HepG2 (cell line): ENCODE results near the gene NAALADL1. TPM values are rescaled to one million over a fixed set of nuclear protein-coding genes. Genes with fewer than 3 reads are reported as not detected.

Experiments
- BRD4 ChIP-seq: sonication (generic); formaldehyde crosslinking; IDR thresholded peaks from 2 replicates; pipeline ENCODE4 v1.4.0; 2020; ENCODE audit warnings: missing genetic modification reagents
- ELF3 ChIP-seq: IDR thresholded peaks from 2 replicates; pipeline ENCODE4 v1.6.1; 2016; ENCODE audit warnings: missing genetic modification reagents, missing compliant biosample characterization
- HNRNPL ChIP-seq: fragments of 200-400 bp; formaldehyde crosslinking; IDR thresholded peaks from 2 replicates; pipeline ENCODE4 v1.6.1; 2017; ENCODE audit warnings: mild to moderate bottlenecking, low read depth, low read length
- IKZF4 ChIP-seq: sonication (generic); formaldehyde crosslinking; IDR thresholded peaks from 2 replicates; pipeline ENCODE4 v1.5.1; 2020; ENCODE audit warnings: borderline replicate concordance, mild to moderate bottlenecking, low read depth, missing genetic modification reagents; ENCODE audit errors: not compliant biosample characterization
- NR2F1 ChIP-seq, 2 experiments: fragments of 450-650 bp in 1 of 2; formaldehyde crosslinking in 1 of 2; IDR thresholded peaks; 2 replicates each; pipeline versions ENCODE4 v1.5.0 to v1.6.1; 2016 to 2020; ENCODE audit warnings: mild to moderate bottlenecking in 1 of 2, missing compliant biosample characterization in 1 of 2, missing genetic modification reagents in 1 of 2, moderate library complexity in 1 of 2
- RFXAP ChIP-seq: sonication (generic); formaldehyde crosslinking; IDR thresholded peaks from 2 replicates; pipeline ENCODE4 v1.4.0; 2020; ENCODE audit warnings: missing genetic modification reagents, borderline replicate concordance
- ZNF101 ChIP-seq: sonication (generic); formaldehyde crosslinking; IDR thresholded peaks from 2 replicates; pipeline ENCODE4 v1.4.0; 2020; ENCODE audit warnings: mild to moderate bottlenecking, low read depth, missing genetic modification reagents, borderline replicate concordance
- ZNF660 ChIP-seq: sonication (generic); formaldehyde crosslinking; IDR thresholded peaks from 2 replicates; pipeline ENCODE4 v1.5.1; 2020; ENCODE audit warnings: mild to moderate bottlenecking, low read depth, missing genetic modification reagents, borderline replicate concordance
- ZNF737 ChIP-seq: sonication (generic); formaldehyde crosslinking; IDR thresholded peaks from 2 replicates; pipeline ENCODE4 v1.5.0; 2020; ENCODE audit warnings: missing genetic modification reagents, mild to moderate bottlenecking, borderline replicate concordance
- ZNF766 ChIP-seq: sonication (generic); formaldehyde crosslinking; IDR thresholded peaks from 2 replicates; pipeline ENCODE4 v1.5.0; 2020; ENCODE audit warnings: missing genetic modification reagents, borderline replicate concordance
- polyA plus RNA-seq, 8 experiments: library from polyadenylated mRNA; depleted of rRNA in 3 of 8; stranded (reverse) in 7 of 8; unstranded in 1 of 8; fragments of >200 nt; fragmentation: Illumina TruSeq in 4 of 8; extraction: Trizol in 4 of 8; gene quantifications; 2 replicates each; pipeline versions ENCODE4 v1.2.1 to v1.2.3, GENCODE V29; 2011 to 2016; ENCODE audit warnings: low read depth in 4 of 8, missing spikeins in 1 of 8, mixed read lengths in 1 of 8; ENCODE audit not compliant: insufficient read depth in 1 of 8
- total RNA-seq, 5 experiments: library from RNA; depleted of rRNA; stranded (reverse); fragments of >200 nt; fragmentation: Illumina TruSeq; extraction: Trizol; gene quantifications; 2 replicates each; pipeline ENCODE4 v1.2.3, GENCODE V29; 2016; ENCODE audit warnings: low read depth in 1 of 5
- TF ChIP-seq, protein P1 (sequence below): sonication (generic); formaldehyde crosslinking; IDR thresholded peaks from 2 replicates; pipeline ENCODE4 v1.4.0; 2020; ENCODE audit warnings: missing genetic modification reagents, borderline replicate concordance
- TF ChIP-seq, protein P2 (sequence below): sonication (generic); formaldehyde crosslinking; IDR thresholded peaks from 2 replicates; pipeline ENCODE4 v1.4.0; 2020; ENCODE audit warnings: mild to moderate bottlenecking, missing genetic modification reagents, borderline replicate concordance
- TF ChIP-seq, protein P3 (sequence below): sonication (generic); formaldehyde crosslinking; IDR thresholded peaks from 2 replicates; pipeline ENCODE4 v1.4.0; 2020; ENCODE audit warnings: missing genetic modification reagents

The NAALADL1 gene
- total and polyA plus RNA-seq, 2 of the 13 experiments (the other 11 are each of a cell fraction or from before 2014, with no cell fraction given), result 9.3 to 33.9 TPM

DNA sequence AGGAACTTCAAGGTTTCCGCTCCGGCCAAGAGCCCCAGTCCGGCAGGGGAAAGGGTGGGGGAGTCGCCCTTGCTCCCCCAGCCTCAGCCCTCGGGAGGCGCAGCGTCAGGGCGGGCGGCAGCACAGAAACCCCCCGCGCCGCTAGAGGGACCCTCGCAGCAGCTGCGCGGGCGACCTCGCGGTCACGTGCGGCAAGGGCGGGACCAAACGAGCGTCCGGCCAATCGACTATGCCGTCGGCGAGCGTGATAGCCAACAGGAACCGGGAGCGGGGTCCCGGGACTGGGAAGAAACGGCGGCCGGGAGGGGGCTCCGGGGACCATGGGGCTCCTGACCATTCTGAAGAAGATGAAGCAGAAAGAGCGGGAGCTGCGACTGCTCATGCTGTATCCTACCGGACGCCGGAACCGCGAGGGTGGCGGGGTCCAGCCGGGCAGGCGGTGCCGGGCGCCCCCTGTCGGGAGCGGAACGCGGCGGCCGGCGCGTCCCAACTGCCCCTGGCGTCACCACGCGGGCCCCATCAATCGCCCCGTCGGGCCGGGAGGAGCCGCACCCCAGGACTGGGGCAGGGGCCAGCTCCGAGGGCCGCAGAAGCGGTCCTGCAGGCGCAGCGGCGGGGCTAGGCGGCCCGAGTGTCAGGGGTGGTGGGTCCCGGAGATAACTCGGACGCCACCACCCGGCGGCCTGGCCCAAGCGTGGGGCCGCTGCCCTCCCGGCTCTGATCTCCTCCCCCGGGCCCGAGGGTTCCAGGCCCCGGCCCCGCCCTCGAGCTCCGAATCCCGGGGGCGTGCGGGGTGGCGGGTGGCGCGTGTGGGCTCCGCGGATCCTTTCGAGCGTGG lies 44.2 kb downstream of the NAALADL1 start, which contains the start of gene ARL2 (continued):
- TF ChIP-seq, protein P1, sequence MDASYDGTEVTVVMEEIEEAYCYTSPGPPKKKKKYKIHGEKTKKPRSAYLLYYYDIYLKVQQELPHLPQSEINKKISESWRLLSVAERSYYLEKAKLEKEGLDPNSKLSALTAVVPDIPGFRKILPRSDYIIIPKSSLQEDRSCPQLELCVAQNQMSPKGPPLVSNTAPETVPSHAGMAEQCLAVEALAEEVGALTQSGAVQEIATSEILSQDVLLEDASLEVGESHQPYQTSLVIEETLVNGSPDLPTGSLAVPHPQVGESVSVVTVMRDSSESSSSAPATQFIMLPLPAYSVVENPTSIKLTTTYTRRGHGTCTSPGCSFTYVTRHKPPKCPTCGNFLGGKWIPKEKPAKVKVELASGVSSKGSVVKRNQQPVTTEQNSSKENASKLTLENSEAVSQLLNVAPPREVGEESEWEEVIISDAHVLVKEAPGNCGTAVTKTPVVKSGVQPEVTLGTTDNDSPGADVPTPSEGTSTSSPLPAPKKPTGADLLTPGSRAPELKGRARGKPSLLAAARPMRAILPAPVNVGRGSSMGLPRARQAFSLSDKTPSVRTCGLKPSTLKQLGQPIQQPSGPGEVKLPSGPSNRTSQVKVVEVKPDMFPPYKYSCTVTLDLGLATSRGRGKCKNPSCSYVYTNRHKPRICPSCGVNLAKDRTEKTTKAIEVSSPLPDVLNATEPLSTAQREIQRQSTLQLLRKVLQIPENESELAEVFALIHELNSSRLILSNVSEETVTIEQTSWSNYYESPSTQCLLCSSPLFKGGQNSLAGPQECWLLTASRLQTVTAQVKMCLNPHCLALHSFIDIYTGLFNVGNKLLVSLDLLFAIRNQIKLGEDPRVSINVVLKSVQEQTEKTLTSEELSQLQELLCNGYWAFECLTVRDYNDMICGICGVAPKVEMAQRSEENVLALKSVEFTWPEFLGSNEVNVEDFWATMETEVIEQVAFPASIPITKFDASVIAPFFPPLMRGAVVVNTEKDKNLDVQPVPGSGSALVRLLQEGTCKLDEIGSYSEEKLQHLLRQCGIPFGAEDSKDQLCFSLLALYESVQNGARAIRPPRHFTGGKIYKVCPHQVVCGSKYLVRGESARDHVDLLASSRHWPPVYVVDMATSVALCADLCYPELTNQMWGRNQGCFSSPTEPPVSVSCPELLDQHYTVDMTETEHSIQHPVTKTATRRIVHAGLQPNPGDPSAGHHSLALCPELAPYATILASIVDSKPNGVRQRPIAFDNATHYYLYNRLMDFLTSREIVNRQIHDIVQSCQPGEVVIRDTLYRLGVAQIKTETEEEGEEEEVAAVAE, result no peak; the same call in 1 of the 2 replicates
- 0 out of 4 replicates have a peak, but pooled peaks of 1 of the 2 experiments have one; percentile 16 for TF ChIP-seq NR2F1 (CRISPR knock-in tag; IDR thresholded peaks at IDR 0.05)
- TF ChIP-seq ZNF737, result 0 out of 2 replicates have a peak, but pooled peaks have one; percentile 37
- peak; percentile 78; the same call in 1 of the 2 replicates for TF ChIP-seq ZNF766 (CRISPR knock-in tag)
- peak; percentile 69; the same call in 1 of the 2 replicates for TF ChIP-seq ZNF101
- TF ChIP-seq HNRNPL, result no peak
- no peak for TF ChIP-seq ZNF660 (CRISPR knock-in tag)
- TF ChIP-seq, protein P2, sequence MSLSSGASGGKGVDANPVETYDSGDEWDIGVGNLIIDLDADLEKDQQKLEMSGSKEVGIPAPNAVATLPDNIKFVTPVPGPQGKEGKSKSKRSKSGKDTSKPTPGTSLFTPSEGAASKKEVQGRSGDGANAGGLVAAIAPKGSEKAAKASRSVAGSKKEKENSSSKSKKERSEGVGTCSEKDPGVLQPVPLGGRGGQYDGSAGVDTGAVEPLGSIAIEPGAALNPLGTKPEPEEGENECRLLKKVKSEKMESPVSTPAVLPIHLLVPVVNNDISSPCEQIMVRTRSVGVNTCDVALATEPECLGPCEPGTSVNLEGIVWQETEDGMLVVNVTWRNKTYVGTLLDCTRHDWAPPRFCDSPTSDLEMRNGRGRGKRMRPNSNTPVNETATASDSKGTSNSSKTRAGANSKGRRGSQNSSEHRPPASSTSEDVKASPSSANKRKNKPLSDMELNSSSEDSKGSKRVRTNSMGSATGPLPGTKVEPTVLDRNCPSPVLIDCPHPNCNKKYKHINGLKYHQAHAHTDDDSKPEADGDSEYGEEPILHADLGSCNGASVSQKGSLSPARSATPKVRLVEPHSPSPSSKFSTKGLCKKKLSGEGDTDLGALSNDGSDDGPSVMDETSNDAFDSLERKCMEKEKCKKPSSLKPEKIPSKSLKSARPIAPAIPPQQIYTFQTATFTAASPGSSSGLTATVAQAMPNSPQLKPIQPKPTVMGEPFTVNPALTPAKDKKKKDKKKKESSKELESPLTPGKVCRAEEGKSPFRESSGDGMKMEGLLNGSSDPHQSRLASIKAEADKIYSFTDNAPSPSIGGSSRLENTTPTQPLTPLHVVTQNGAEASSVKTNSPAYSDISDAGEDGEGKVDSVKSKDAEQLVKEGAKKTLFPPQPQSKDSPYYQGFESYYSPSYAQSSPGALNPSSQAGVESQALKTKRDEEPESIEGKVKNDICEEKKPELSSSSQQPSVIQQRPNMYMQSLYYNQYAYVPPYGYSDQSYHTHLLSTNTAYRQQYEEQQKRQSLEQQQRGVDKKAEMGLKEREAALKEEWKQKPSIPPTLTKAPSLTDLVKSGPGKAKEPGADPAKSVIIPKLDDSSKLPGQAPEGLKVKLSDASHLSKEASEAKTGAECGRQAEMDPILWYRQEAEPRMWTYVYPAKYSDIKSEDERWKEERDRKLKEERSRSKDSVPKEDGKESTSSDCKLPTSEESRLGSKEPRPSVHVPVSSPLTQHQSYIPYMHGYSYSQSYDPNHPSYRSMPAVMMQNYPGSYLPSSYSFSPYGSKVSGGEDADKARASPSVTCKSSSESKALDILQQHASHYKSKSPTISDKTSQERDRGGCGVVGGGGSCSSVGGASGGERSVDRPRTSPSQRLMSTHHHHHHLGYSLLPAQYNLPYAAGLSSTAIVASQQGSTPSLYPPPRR (CRISPR knock-in tag), result no peak; the same call in 1 of the 2 replicates
- TF ChIP-seq IKZF4 (CRISPR knock-in tag), result peak; percentile 78
- TF ChIP-seq ELF3, result no peak; the same call in 1 of the 2 replicates
- peak; percentile 55 for TF ChIP-seq BRD4 (CRISPR knock-in tag)
- TF ChIP-seq, protein P3, sequence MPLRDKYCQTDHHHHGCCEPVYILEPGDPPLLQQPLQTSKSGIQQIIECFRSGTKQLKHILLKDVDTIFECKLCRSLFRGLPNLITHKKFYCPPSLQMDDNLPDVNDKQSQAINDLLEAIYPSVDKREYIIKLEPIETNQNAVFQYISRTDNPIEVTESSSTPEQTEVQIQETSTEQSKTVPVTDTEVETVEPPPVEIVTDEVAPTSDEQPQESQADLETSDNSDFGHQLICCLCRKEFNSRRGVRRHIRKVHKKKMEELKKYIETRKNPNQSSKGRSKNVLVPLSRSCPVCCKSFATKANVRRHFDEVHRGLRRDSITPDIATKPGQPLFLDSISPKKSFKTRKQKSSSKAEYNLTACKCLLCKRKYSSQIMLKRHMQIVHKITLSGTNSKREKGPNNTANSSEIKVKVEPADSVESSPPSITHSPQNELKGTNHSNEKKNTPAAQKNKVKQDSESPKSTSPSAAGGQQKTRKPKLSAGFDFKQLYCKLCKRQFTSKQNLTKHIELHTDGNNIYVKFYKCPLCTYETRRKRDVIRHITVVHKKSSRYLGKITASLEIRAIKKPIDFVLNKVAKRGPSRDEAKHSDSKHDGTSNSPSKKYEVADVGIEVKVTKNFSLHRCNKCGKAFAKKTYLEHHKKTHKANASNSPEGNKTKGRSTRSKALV, result no peak
- TF ChIP-seq RFXAP (CRISPR knock-in tag), result no peak; the same call in 1 of the 2 replicates
